Body of pancreas (tissue), 4 donors: ENCODE measurements around the gene HCAR2. TPM values are rescaled to one million over a fixed set of nuclear protein-coding genes. Genes with fewer than 3 reads are reported as not detected.
"Not testable (repeated sequence)": the region's sequence is repeated elsewhere in the genome, so short reads cannot be mapped to it uniquely, and the experiment has no call there.

Source experiments
- ATAC-seq: fragments of 150-250 bp; one replicate; pipeline ENCODE4 v1.9.1; 2016
- DNase-seq, 4 donors: peaks; one replicate each; pipeline ENCODE4 v3.0.0-alpha.2; 2019
- H3K27ac ChIP-seq, 4 donors: fragments of 200-600 bp; sonication (generic); 1 replicate in 3 of 4; 2 replicates in 1 of 4; pipeline versions ENCODE4 v1.5.1 to v1.6.1; 2016 to 2019; ENCODE audit warnings: mild to moderate bottlenecking in 1 of 4, mixed read lengths in 1 of 4, moderate library complexity in 1 of 4
- H3K27me3 ChIP-seq, 2 donors: fragments of 200-600 bp; sonication (generic); one replicate each; pipeline ENCODE4 v1.6.0; 2016; ENCODE audit warnings: mild to moderate bottlenecking in 1 of 2
- H3K36me3 ChIP-seq, 2 donors: fragments of 200-600 bp; sonication (generic); replicated peaks in 1 of 2; 2 replicates each; pipeline ENCODE4 v1.5.1; 2016; ENCODE audit warnings: low read depth in 2 of 2; ENCODE audit not compliant: insufficient read depth in 1 of 2
- H3K4me1 ChIP-seq: fragments of 200-600 bp; sonication (generic); one replicate; pipeline ENCODE4 v1.6.0; 2016
- H3K4me3 ChIP-seq, 2 donors: fragments of 200-600 bp; sonication (generic); 1 replicate in 1 of 2; 2 replicates in 1 of 2; pipeline ENCODE4 v1.5.1; 2016 to 2019
- H3K9me3 ChIP-seq, 3 donors: fragments of 200-600 bp; sonication (generic); 1 replicate in 2 of 3; 2 replicates in 1 of 3; pipeline ENCODE4 v1.5.1; 2016
- POLR2A ChIP-seq, 3 donors: fragments of 450-650 bp; IDR thresholded peaks; one replicate each; pipeline ENCODE4 v1.6.1; 2016; ENCODE audit warnings: antibody characterized with exemption in 3 of 3, mild to moderate bottlenecking in 2 of 3
- WGBS, 2 donors: methylation state at CpG; one replicate each; pipeline ENCODE4 v1.1.5; 2017; 5-methylcytosine and 5-hydroxymethylcytosine counted together
- intact Hi-C: fragments of 100-400 bp; cut with DNase I; formaldehyde crosslinking; loops from one replicate; pipeline ENCODE4 v1.15.1; 2023
- total RNA-seq, 2 donors: library from RNA; depleted of rRNA; stranded (reverse); fragments of >200 nt; gene quantifications; one replicate each; pipeline ENCODE4 v1.1.0, GENCODE V29; 2016
- TF ChIP-seq, protein P1 (sequence below), 7 experiments: fragments of 450-650 bp in 4 of 7; fragments of 200-600 bp in 3 of 7; sonication (generic) in 3 of 7; IDR thresholded peaks; one replicate each; pipeline ENCODE4 v1.5.1; 2016 to 2019; ENCODE audit warnings: antibody characterized with exemption in 7 of 7

Gene HCAR2
- not detected for total RNA-seq

DNA sequence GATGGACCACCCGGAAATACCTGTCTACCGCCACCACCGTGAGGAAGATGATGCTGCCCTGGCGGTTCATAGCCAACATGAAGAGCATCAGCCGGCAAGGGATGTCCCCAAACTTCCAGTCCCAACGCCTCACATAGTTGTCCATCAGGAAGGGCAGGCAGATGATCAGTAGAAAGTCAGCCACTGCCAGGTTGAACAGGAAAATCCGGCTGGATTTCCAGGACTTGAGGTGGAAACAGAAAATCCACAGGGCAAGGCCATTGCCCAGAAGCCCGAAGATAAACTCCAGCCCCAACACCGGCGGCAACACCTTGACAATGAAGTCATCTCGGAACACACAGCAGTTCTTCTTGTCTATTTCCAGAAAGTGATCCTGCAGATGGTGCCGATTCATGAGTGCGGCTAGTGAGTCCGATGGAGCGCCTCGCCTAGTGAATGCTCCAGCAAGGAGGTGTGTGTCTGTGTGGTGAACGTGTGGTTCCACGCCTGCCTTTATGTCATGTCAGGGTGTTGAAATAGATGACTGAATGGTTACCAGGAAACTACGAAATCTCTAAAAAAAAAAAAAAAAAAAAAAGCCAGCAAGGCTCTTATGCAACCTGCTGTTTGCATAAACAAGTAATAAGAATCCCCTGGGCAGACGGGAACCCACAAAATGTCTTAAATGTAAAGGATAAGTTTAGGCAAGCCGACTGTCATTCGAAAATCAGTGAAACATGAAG, at the start of gene HCAR2:
HCAR2 (minus strand) TSS at position 468 of the 722 bp plus-strand sequence; CDS start at position 394, 74 bp downstream.
- H3K27me3 ChIP-seq, H3K27ac ChIP-seq, H3K4me1 ChIP-seq, ATAC-seq, H3K9me3 ChIP-seq, H3K4me3 ChIP-seq, intact Hi-C loops, H3K36me3 ChIP-seq: not testable (repeated sequence)
- 65 to 67% methylated on average over 16 to 22 of the region's 22 CpGs for WGBS, 2 donors
- DNase-seq: peak in 1 of 4 donors; percentile 20

DNA sequence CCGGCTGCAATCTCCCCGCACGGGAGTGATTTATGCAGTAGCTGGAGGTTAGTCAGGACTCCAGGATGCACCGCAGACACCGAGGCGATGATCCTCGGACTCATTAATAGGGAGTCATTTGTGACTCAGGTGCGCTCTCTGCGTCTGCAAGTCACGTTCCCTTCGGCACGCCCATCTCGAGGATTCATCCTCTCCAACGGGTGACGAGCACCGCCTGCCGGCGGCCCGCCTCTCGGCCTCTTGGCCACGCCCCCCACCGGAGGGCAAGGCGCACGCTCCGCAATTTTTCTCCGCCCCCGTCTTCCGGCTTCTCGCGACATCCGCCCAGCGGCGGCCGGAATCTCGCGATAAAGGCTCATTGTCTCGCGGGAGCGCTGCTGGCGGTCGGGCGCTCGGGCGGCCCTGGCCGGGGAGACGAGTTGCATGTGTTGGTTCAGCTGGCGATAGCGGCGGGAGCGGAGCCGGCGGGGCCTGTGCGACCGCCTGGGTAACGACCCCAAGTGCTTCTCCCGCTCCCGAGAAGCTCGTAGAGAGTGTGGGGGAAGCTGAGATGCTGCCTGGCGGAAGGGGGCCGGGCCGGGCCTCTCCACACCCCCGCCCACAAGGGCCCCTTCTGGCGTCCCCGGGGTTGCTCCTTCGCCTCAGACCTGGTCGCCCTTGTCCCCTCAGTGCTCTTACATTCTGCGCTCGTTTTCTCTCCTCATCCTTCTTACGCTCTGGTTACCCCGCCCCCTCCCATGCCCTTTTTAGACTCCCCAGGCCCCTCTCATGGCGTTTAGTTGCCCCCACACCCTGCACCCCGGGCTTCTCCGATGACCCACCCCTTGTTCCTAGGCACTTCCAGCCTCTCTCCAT, 49.5 kb upstream of the HCAR2 start, which contains the start of gene DENR:
DENR (plus strand) TSS at position 361 of the 855 bp plus-strand sequence. CDS start 878 bp downstream, outside the sequence.
- intact Hi-C loops: no loop called here
- peaks cover 11% of the 10 kb centered on the region for H3K4me1 ChIP-seq
- H3K9me3 ChIP-seq: no peaks in the 10 kb centered on the region
- H3K4me3 ChIP-seq: peak within 1 kb of the TSS; percentile 92 to 96
- DNase-seq: peak; percentile 99
- peak; percentile 99 for ATAC-seq
- peaks cover 0 to 11% of the 10 kb centered on the region in 2 donors for H3K36me3 ChIP-seq
- 0 to 1% methylated on average over 30 to 73 of the region's 73 CpGs for whole genome bisulfite sequencing, 2 donors
- peak; percentile 67 to 91 (median 90) for TF ChIP-seq POLR2A (IDR thresholded peaks at IDR 0.05)
- TF ChIP-seq, protein P1, sequence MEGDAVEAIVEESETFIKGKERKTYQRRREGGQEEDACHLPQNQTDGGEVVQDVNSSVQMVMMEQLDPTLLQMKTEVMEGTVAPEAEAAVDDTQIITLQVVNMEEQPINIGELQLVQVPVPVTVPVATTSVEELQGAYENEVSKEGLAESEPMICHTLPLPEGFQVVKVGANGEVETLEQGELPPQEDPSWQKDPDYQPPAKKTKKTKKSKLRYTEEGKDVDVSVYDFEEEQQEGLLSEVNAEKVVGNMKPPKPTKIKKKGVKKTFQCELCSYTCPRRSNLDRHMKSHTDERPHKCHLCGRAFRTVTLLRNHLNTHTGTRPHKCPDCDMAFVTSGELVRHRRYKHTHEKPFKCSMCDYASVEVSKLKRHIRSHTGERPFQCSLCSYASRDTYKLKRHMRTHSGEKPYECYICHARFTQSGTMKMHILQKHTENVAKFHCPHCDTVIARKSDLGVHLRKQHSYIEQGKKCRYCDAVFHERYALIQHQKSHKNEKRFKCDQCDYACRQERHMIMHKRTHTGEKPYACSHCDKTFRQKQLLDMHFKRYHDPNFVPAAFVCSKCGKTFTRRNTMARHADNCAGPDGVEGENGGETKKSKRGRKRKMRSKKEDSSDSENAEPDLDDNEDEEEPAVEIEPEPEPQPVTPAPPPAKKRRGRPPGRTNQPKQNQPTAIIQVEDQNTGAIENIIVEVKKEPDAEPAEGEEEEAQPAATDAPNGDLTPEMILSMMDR (IDR thresholded peaks at IDR 0.05): peak; percentile 41 to 94 (median 87)
- H3K27me3 ChIP-seq: no peaks in the 10 kb centered on the region
- H3K27ac ChIP-seq: peak within 1 kb of the TSS; percentile 58 to 84 (median 78)

DNA sequence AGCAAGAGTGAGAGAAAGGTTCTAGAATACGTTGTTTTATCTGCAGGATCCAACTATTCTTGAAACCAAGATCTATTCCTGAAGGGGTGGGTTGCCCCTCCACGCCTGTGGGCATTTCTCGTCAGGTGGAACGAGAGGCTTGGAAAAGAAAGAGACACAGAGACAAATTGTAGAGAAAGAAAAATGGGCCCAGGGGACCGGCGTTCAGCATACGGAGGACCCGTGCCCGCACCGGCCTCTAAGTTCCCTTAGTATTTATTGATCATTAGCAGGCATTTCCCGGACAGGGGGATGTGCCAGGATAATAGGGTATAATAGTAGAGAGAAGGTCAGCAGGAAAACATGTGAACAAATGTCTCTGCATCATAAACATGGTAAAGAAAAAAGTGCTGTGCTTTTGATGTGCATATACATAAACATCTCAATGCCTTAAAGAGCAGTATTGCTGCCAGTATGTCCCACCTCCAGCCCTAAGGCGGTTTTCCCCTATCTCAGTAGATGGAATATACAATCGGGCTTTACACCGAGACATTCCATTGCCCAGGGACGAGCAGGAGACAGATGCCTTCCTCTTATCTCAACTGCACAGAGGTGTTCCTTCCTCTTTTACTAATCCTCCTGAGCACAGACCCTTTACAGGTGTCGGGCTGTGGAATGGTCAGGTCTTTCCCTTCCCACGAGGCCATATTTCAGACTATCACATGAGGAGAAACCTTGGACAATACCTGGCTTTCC, 47.8 kb upstream of the HCAR2 start:
- H3K27ac ChIP-seq, ATAC-seq, H3K4me3 ChIP-seq, H3K27me3 ChIP-seq, H3K36me3 ChIP-seq, DNase-seq, H3K9me3 ChIP-seq, intact Hi-C loops: not testable (repeated sequence)
- H3K4me1 ChIP-seq: peaks cover 11% of the 10 kb centered on the region
- 73 to 81% methylated on average over 15 to 17 of the region's 17 CpGs for WGBS, 2 donors

DNA sequence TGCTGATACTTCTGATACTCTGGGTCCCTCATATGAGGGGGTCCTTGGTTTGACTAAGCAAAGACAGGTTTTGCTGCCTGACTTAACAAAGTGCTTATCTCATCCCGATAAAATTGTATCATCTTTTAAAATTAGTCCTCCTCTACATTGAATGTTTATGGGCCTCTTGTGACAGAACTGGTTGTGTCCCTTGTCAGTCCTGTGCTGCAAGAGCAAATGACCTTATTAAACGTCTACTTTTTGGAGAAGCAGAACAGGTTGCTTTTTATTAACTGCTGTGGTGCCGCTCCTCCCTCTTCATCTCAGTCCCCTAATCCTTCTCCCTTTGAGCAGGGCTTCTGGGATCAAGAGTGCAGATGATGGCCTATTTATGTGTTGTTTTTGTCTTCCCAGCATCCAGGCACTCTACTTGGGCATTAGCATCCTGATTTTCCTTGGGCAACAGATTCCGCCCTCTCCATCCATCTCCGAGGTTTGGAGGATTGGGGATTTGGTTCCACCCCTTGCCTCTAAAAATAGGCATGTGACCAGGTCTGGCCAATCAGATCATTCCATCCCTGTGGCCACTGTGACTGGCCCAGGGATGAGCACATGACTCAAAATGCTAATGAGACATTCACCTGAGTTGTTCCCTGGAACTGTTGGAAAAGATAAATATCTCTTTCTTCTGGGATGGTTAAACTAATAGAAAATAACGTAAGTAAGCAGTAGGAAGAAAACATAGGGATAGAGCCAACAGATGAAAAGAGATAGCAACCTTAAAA, 46.6 kb upstream of the HCAR2 start:
- 61 to 72% methylated on average over 6 of the region's 6 CpGs for WGBS, 2 donors
- H3K4me3 ChIP-seq: no peak overlapping the region
- H3K4me1 ChIP-seq: peaks cover 11% of the 10 kb centered on the region
- ATAC-seq: no peak
- no peak overlapping the region for H3K27ac ChIP-seq
- H3K36me3 ChIP-seq: no peaks in the 10 kb centered on the region
- no peaks in the 10 kb centered on the region for H3K27me3 ChIP-seq
- no peak for DNase-seq
- TF ChIP-seq, protein P1 (IDR thresholded peaks at IDR 0.05): no peak
- TF ChIP-seq POLR2A (IDR thresholded peaks at IDR 0.05): no peak
- no peaks in the 10 kb centered on the region for H3K9me3 ChIP-seq
- intact Hi-C loops: loop anchor here (10.0 kb wide), 1 partner anchor 115 kb away; no protein-coding TSS in a partner anchor
